ENCODE results near the gene ZFYVE9.

Gene ZFYVE9

DNA sequence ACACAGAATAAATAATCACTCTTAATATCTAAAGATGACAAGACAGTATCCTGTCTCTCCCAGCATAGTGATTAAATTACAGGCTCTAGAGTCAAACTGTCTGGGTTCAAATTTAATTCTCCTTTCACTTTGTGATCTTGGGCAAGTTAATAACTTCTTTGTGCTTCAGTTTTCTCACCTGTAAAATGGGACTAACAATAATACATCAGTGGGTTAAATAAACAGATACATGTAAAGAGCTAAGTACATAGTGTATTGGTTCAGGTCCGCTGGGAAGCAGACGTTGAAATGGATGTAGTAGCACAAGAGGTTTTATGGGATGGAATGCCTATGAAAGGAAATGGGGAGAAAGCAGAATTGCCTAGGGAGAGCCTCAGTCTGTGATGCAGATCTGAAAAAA, 10.7 kb downstream of the ZFYVE9 start:
- no peaks in the 10 kb centered on the region for H3K27me3 ChIP-seq (ENCODE audit: control insufficient read depth, insufficient read depth, low read length)
- no peak overlapping the region for H3K9ac ChIP-seq (ENCODE audit: low read length)
- H3K27ac ChIP-seq (ENCODE audit: low read depth, low read length) = no peak overlapping the region
- H3K36me3 ChIP-seq (ENCODE audit: control insufficient read depth, insufficient read depth, low read length) = no peaks in the 10 kb centered on the region
- no peak overlapping the region for H3K4me3 ChIP-seq (ENCODE audit: low read depth, low read length)
- H3K4me1 ChIP-seq (ENCODE audit: control insufficient read depth, insufficient read depth, low read length) = no peaks in the 10 kb centered on the region
- no peaks in the 10 kb centered on the region; the same call in 1 of the 2 replicates for H3K9me3 ChIP-seq (ENCODE audit: control insufficient read depth, insufficient read depth, low read depth, low read length)

DNA sequence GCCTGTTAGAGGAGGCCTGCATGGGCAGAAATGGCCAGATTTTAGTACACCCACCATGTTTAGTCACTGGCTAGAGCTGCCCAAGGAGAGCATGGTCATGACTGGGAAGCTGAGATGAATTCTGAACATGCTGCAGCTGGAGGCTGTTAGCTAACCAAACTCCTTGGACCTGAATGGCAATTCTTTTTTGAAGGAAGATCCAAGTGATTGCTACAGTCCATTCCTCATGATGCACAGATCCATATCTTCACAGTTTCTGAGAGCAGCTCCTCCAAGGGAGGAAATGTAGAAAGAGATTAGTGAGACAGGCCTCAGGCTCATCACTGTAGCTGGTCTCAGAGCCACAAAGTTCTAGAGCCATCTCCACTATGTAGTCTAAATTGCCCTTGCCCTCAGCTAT, 11.1 kb downstream of the ZFYVE9 start:
- Histone ChIP-seq H3K9me3 (ENCODE audit: control insufficient read depth, insufficient read depth, low read depth, low read length) (no peaks in the 10 kb centered on the region; the same call in 1 of the 2 replicates), H3K4me3 (ENCODE audit: low read depth, low read length) (no peak overlapping the region), H3K4me1 (ENCODE audit: control insufficient read depth, insufficient read depth, low read length) (peaks cover under 1% of the 10 kb centered on the region; the same call in 1 of the 2 replicates), H3K27ac (ENCODE audit: low read depth, low read length) (no peak overlapping the region), H3K9ac (ENCODE audit: low read length) (no peak overlapping the region), H3K27me3 (ENCODE audit: control insufficient read depth, insufficient read depth, low read length) (no peaks in the 10 kb centered on the region), H3K36me3 (ENCODE audit: control insufficient read depth, insufficient read depth, low read length) (no peaks in the 10 kb centered on the region)

DNA sequence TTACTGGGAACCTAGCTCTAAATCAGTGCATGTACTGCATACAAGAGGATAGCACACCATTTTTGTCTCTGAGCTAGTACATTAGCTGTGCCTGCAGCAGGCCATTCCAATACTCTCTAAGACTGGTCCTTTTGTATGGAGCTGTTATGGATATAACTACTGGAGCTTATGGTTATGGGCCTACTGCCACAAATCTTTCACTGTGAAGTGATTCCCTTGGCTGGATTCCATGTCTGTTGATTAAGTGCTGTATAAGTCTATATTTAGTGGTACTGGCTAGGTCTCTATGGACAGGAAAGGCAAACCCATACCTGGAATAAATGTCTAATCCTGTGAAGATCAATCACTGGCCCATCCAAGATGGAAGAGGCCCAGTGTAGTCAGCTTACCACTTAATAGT, 12.0 kb downstream of the ZFYVE9 start:
- no peaks in the 10 kb centered on the region for H3K36me3 ChIP-seq (ENCODE audit: control insufficient read depth, insufficient read depth, low read length)
- H3K9me3 ChIP-seq (ENCODE audit: control insufficient read depth, insufficient read depth, low read depth, low read length) = no peaks in the 10 kb centered on the region; the same call in 1 of the 2 replicates
- no peaks in the 10 kb centered on the region for H3K27me3 ChIP-seq (ENCODE audit: control insufficient read depth, insufficient read depth, low read length)
- no peak overlapping the region for H3K4me3 ChIP-seq (ENCODE audit: low read depth, low read length)
- H3K4me1 ChIP-seq (ENCODE audit: control insufficient read depth, insufficient read depth, low read length) = peaks cover 5% of the 10 kb centered on the region; the same call in 1 of the 2 replicates
- no peak overlapping the region for H3K9ac ChIP-seq (ENCODE audit: low read length)
- no peak overlapping the region for H3K27ac ChIP-seq (ENCODE audit: low read depth, low read length)

DNA sequence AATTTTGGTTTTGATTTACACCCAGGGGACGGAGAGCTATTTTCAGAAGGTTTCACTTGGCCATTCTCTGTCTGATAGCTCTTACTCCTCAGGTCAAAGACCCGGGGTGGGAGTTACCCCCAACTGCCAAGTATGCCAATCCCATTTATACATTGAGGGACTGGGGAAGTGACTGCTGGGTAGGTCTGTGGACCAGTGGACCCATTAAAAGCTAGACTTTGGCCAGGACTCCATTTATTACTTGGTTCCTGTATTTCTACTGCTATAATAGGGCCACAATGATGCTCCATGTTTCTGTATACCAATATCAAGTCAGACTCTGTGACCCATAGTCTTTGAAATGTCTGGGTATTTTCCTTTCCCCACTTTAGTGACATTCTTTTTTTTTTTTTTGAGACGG, 14.6 kb downstream of the ZFYVE9 start:
- Histone ChIP-seq H3K9ac (ENCODE audit: low read length) (no peak overlapping the region), H3K27ac (ENCODE audit: low read depth, low read length) (no peak overlapping the region), H3K4me3 (ENCODE audit: low read depth, low read length) (no peak overlapping the region), H3K9me3 (ENCODE audit: control insufficient read depth, insufficient read depth, low read depth, low read length) (no peaks in the 10 kb centered on the region; the same call in 1 of the 2 replicates), H3K27me3 (ENCODE audit: control insufficient read depth, insufficient read depth, low read length) (no peaks in the 10 kb centered on the region), H3K4me1 (ENCODE audit: control insufficient read depth, insufficient read depth, low read length) (peaks cover 5% of the 10 kb centered on the region; the same call in 1 of the 2 replicates), H3K36me3 (ENCODE audit: control insufficient read depth, insufficient read depth, low read length) (no peaks in the 10 kb centered on the region)

DNA sequence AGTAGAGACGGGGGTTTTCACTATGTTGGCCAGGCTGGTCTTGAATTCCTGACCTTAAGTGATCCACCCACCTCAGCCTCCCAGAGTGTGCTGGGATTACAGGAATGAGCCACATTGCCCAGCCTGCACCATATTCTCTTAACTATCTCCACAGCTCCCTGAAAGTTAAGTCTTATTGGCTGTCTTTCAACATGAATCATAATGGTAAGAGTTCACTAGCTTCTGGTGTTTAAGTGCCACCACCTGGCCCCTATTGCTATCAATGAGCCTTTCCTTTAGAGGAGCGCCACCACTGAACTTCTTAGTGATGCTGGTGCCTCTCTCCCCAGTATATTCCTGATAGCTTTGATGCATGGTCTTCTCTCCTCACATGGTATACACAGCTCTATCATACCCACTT, 15.7 kb downstream of the ZFYVE9 start:
- no peaks in the 10 kb centered on the region; the same call in 1 of the 2 replicates for H3K9me3 ChIP-seq (ENCODE audit: control insufficient read depth, insufficient read depth, low read depth, low read length)
- H3K4me3 ChIP-seq (ENCODE audit: low read depth, low read length) = no peak overlapping the region
- H3K27me3 ChIP-seq (ENCODE audit: control insufficient read depth, insufficient read depth, low read length) = no peaks in the 10 kb centered on the region
- H3K4me1 ChIP-seq (ENCODE audit: control insufficient read depth, insufficient read depth, low read length) = peaks cover 5% of the 10 kb centered on the region; the same call in 1 of the 2 replicates
- no peak overlapping the region for H3K9ac ChIP-seq (ENCODE audit: low read length)
- no peaks in the 10 kb centered on the region for H3K36me3 ChIP-seq (ENCODE audit: control insufficient read depth, insufficient read depth, low read length)
- no peak overlapping the region for H3K27ac ChIP-seq (ENCODE audit: low read depth, low read length)

DNA sequence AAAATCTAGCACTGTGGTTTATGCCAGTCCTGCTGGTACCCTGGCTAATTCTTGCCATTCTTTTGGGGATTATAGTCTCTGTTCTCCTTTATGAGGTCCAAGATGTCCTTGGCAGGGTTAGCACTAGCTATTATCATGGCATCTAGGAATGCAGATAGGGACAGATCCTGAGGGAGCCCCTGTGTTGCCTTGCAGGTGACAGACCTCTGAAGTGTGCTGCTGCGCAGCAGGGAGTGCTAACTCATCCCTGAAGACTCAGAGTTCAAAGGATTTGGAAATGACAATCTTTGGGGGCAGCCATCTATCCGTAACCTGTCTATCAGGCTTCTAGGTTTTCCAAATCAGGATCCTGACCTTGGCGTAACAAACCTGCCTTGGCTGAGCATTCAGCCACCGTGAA, 16.3 kb downstream of the ZFYVE9 start:
- no peaks in the 10 kb centered on the region; the same call in 1 of the 2 replicates for H3K9me3 ChIP-seq (ENCODE audit: control insufficient read depth, insufficient read depth, low read depth, low read length)
- no peaks in the 10 kb centered on the region for H3K27me3 ChIP-seq (ENCODE audit: control insufficient read depth, insufficient read depth, low read length)

DNA sequence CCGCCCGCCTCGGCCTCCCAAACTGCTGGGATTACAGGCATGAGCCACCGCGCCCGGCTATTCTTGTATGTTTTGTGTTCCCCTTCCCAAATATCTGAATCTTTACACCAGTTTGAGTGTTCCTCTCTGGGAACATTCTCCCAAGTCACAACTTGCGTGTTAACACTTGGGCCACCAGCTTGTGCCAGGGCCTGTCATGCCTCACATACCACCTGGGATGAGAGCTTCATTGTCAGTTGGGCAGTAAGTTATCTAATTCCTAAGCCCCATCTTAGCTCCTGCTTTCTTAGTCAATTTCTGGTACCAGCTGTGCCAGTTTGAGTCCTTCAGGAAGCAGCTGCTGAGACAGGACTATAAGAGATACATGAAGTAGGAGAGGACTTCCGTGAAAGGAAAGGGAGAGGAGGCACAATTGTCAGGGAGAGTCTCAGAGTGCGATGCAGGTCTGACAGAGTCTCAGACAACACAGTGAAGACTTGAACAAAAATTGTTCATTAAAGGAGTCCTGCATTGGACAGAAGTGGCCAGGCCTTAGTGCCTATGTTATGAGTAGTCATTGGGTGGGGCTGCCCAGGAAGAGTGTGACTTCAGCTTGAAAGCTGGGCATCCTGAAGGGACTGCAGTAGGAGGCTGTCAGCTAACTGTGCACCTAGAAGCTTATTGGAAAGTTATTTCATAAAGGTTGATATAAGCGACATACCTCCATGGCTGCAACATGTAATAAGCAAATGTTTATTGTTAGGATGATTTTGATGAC, 17.3 kb downstream of the ZFYVE9 start:
- peaks cover 5% of the 10 kb centered on the region; the same call in 1 of the 2 replicates for H3K4me1 ChIP-seq (ENCODE audit: control insufficient read depth, insufficient read depth, low read length)
- H3K9ac ChIP-seq (ENCODE audit: low read length) = no peak overlapping the region
- no peak overlapping the region for H3K27ac ChIP-seq (ENCODE audit: low read depth, low read length)
- H3K4me3 ChIP-seq (ENCODE audit: low read depth, low read length) = no peak overlapping the region
- no peaks in the 10 kb centered on the region; the same call in 1 of the 2 replicates for H3K9me3 ChIP-seq (ENCODE audit: control insufficient read depth, insufficient read depth, low read depth, low read length)
- H3K27me3 ChIP-seq (ENCODE audit: control insufficient read depth, insufficient read depth, low read length) = no peaks in the 10 kb centered on the region
- H3K36me3 ChIP-seq (ENCODE audit: control insufficient read depth, insufficient read depth, low read length) = no peaks in the 10 kb centered on the region

More for the DNA sequence above, 16.3 kb downstream of the ZFYVE9 start:
- no peaks in the 10 kb centered on the region for H3K36me3 ChIP-seq (ENCODE audit: control insufficient read depth, insufficient read depth, low read length)
- no peak overlapping the region for H3K27ac ChIP-seq (ENCODE audit: low read depth, low read length)
- no peak overlapping the region for H3K9ac ChIP-seq (ENCODE audit: low read length)
- peaks cover 5% of the 10 kb centered on the region; the same call in 1 of the 2 replicates for H3K4me1 ChIP-seq (ENCODE audit: control insufficient read depth, insufficient read depth, low read length)
- no peak overlapping the region for H3K4me3 ChIP-seq (ENCODE audit: low read depth, low read length)

DNA sequence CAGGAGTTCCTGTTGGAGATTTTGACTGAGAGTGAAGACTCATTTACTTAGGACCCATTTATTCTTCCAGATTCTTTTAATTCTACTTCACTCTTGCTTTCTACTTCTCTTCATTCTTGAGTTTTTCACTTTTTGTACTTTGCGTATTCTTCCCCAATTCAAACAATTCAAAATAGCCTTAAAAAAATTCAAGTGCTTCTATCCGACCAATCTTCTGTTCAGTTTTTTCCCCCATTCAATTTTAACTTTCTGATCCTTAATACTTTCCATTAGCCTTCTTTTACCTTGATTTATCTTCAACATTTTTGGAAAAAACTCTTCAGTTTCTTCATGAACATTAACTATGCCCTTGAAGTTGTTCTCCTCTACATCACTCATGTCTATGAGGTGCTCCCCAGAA, 21.1 kb downstream of the ZFYVE9 start:
- Histone ChIP-seq H3K9ac (ENCODE audit: low read length) (no peak overlapping the region), H3K27ac (ENCODE audit: low read depth, low read length) (no peak overlapping the region), H3K4me3 (ENCODE audit: low read depth, low read length) (no peak overlapping the region), H3K9me3 (ENCODE audit: control insufficient read depth, insufficient read depth, low read depth, low read length) (no peaks in the 10 kb centered on the region; the same call in 1 of the 2 replicates), H3K27me3 (ENCODE audit: control insufficient read depth, insufficient read depth, low read length) (no peaks in the 10 kb centered on the region), H3K4me1 (ENCODE audit: control insufficient read depth, insufficient read depth, low read length) (peaks cover 5% of the 10 kb centered on the region; the same call in 1 of the 2 replicates), H3K36me3 (ENCODE audit: control insufficient read depth, insufficient read depth, low read length) (no peaks in the 10 kb centered on the region)

DNA sequence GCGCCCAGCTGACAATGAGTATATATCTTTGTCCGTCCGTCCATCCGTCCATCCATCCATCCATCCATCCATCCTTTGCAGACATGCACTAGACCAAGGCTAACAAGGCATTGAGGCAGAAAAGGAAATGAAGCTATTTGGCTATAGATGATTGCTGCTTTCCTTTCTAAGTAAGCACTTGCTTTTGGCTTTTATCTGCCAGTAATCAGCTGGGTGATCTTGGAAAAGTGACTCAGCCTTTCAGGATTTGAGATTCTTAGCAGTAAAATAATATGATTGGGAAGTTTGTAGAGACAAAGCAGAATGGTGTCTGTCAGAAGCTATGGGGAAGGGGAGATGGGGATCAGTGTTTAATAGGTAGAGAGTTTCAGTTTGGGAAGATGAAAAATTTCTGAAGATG, 22.7 kb downstream of the ZFYVE9 start:
- Histone ChIP-seq H3K27me3 (ENCODE audit: control insufficient read depth, insufficient read depth, low read length) (no peaks in the 10 kb centered on the region), H3K4me1 (ENCODE audit: control insufficient read depth, insufficient read depth, low read length) (no peaks in the 10 kb centered on the region), H3K27ac (ENCODE audit: low read depth, low read length) (no peak overlapping the region), H3K4me3 (ENCODE audit: low read depth, low read length) (no peak overlapping the region), H3K9me3 (ENCODE audit: control insufficient read depth, insufficient read depth, low read depth, low read length) (peaks cover under 1% of the 10 kb centered on the region; the same call in 1 of the 2 replicates), H3K9ac (ENCODE audit: low read length) (no peak overlapping the region), H3K36me3 (ENCODE audit: control insufficient read depth, insufficient read depth, low read length) (no peaks in the 10 kb centered on the region)

DNA sequence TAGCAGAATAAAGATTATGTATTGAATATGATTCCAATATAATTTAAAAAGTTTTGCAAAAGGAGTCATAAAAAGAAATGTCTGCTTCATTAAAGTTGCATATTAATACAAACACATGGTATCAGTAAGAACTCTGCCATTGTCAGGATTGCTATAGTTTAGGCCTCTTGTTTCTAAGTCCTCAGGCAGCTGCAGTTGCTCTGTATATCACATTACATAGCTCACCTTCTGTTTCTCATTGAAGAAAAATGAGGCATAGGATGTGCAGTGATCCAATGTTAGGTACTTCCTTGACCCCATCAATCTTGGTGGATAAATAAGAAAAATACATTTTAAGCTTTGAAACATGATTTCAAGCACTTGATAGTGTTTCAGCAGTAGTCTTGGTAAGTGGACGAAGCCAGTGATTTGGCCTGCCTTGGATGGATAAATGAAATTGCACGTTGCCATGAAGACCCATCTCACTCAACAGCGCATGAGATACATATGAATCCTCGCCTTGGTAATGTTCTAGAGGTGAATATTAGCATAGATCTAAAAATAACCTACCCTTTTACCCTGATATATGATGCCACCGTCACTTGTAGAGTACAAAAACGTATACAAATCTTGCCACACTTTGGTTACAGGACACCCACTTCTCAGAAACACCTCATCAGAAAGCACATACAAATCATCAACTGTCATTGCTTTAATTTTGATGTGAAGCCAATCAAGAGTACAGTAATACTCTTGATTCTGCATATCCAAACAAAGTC, 25.3 kb downstream of the ZFYVE9 start:
- Histone ChIP-seq H3K27ac (ENCODE audit: low read depth, low read length) (no peak overlapping the region), H3K36me3 (ENCODE audit: control insufficient read depth, insufficient read depth, low read length) (no peaks in the 10 kb centered on the region), H3K4me1 (ENCODE audit: control insufficient read depth, insufficient read depth, low read length) (no peaks in the 10 kb centered on the region), H3K4me3 (ENCODE audit: low read depth, low read length) (no peak overlapping the region), H3K9ac (ENCODE audit: low read length) (no peak overlapping the region), H3K9me3 (ENCODE audit: control insufficient read depth, insufficient read depth, low read depth, low read length) (peaks cover 11% of the 10 kb centered on the region), H3K27me3 (ENCODE audit: control insufficient read depth, insufficient read depth, low read length) (no peaks in the 10 kb centered on the region)

All from HUES6 (cell line).